ENCODE measurements around the gene SRSF8.

DNA sequence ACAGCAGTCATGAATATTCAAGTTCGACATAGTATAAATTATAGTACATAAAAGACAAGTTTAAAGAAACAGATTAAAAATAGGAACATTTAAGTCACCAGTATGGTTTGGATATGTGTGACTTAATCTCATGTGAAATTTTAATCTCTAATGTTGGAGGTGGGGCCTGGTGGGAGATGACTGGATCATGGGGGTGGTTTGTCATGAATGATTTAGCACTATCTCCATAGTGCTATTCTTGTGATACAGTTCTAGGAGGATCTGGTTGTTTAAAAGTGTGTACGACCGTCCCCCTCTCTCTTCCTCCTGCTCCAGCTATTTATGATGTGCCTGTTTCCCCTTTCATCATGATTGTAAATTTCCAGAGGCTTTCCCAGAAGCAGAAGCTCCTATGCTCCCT, 38.4 kb upstream of the SRSF8 start:
- TF ChIP-seq, protein P1, sequence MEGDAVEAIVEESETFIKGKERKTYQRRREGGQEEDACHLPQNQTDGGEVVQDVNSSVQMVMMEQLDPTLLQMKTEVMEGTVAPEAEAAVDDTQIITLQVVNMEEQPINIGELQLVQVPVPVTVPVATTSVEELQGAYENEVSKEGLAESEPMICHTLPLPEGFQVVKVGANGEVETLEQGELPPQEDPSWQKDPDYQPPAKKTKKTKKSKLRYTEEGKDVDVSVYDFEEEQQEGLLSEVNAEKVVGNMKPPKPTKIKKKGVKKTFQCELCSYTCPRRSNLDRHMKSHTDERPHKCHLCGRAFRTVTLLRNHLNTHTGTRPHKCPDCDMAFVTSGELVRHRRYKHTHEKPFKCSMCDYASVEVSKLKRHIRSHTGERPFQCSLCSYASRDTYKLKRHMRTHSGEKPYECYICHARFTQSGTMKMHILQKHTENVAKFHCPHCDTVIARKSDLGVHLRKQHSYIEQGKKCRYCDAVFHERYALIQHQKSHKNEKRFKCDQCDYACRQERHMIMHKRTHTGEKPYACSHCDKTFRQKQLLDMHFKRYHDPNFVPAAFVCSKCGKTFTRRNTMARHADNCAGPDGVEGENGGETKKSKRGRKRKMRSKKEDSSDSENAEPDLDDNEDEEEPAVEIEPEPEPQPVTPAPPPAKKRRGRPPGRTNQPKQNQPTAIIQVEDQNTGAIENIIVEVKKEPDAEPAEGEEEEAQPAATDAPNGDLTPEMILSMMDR (IDR thresholded peaks at IDR 0.05; ENCODE audit: extremely low read depth in 1 of 2, insufficient read depth in 1 of 2, low read depth in 1 of 2, low read length in 2 of 2), result no peak
- TF ChIP-seq FOS (IDR thresholded peaks at IDR 0.05; ENCODE audit: borderline replicate concordance, insufficient read depth, low read length), result no peak
- TF ChIP-seq JUN (IDR thresholded peaks at IDR 0.05; ENCODE audit: borderline replicate concordance, insufficient read depth, insufficient read length, low read depth), result no peak
- no peak for TF ChIP-seq POLR2A (IDR thresholded peaks at IDR 0.05; ENCODE audit: low read depth, low read length)
- no peak for TF ChIP-seq POLR2AphosphoS5 (IDR thresholded peaks at IDR 0.05; ENCODE audit: insufficient read depth, low read depth, low read length)
- TF ChIP-seq, protein P2, sequence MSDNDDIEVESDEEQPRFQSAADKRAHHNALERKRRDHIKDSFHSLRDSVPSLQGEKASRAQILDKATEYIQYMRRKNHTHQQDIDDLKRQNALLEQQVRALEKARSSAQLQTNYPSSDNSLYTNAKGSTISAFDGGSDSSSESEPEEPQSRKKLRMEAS (IDR thresholded peaks at IDR 0.05; ENCODE audit: insufficient read depth, insufficient read length), result no peak
